Immature natural killer cell (primary cell): ENCODE results near the gene FGFR2. TPM values are rescaled to one million over a fixed set of nuclear protein-coding genes. Genes with fewer than 3 reads are reported as not detected.

Source experiments
- DNase-seq, 3 donors: peaks; one replicate each; pipeline ENCODE4 v3.0.0; 2022; ENCODE audit warnings: mixed read lengths in 1 of 3
- H3K27ac Mint-ChIP-seq, 6 donors: one replicate each; pipeline ENCODE4 v1.8.0; 2020; ENCODE audit warnings: mixed read lengths in 6 of 6, mild to moderate bottlenecking in 5 of 6, inconsistent platforms in 4 of 6, moderate library complexity in 3 of 6
- H3K27me3 Mint-ChIP-seq, 3 donors: one replicate each; pipeline ENCODE4 v1.8.0; 2020 to 2021; ENCODE audit warnings: low read depth in 3 of 3, mild to moderate bottlenecking in 3 of 3, mixed read lengths in 3 of 3, moderate library complexity in 3 of 3, inconsistent platforms in 1 of 3
- H3K36me3 Mint-ChIP-seq, 3 donors: one replicate each; pipeline ENCODE4 v1.8.0; 2020; ENCODE audit warnings: mixed read lengths in 3 of 3, inconsistent platforms in 2 of 3, mild to moderate bottlenecking in 2 of 3
- H3K4me1 Mint-ChIP-seq, 2 donors: one replicate each; pipeline ENCODE4 v1.8.0; 2020; ENCODE audit warnings: inconsistent platforms in 2 of 2, mild to moderate bottlenecking in 2 of 2, mixed read lengths in 2 of 2, moderate library complexity in 1 of 2
- H3K4me3 Mint-ChIP-seq, 5 donors: one replicate each; pipeline ENCODE4 v1.8.0; 2020; ENCODE audit warnings: mild to moderate bottlenecking in 5 of 5, mixed read lengths in 5 of 5, inconsistent platforms in 3 of 5, moderate library complexity in 3 of 5
- H3K9me3 Mint-ChIP-seq, 6 donors: one replicate each; pipeline ENCODE4 v1.8.0; 2020; ENCODE audit warnings: mild to moderate bottlenecking in 6 of 6, mixed read lengths in 6 of 6, inconsistent platforms in 4 of 6, moderate library complexity in 3 of 6
- polyA plus RNA-seq, 3 donors: library from polyadenylated mRNA; unstranded; fragments of 300-500 nt; fragmentation: Illumina TruSeq; gene quantifications; one replicate each; pipeline ENCODE4 v1.2.3, GENCODE V29; 2021

FGFR2 gene
- polyA plus RNA-seq, 3 donors from 2014 or later: not detected

DNA sequence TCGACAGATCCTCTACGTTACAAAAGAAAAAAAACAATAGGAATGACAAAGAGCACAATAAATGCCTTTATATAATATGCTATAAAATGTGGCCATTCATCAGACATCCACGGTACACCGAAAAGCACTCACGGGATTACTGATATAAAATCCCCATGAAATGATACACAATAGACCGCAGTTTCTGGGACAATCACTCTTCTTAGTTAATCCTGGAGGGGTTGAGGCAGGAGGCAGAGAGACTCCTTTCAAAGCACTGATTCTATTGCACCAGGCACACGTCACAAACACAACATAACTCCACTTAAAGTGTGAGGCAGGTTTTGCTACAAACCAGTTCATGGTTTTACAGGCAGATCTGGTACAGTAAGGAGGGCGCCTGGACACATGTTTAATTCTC is 113.8 kb downstream of the FGFR2 start:
- Mint-ChIP-seq H3K27me3 (peaks cover 0 to 4% (median 4%) of the 10 kb centered on the region in 3 donors), H3K4me1 (no peaks in the 10 kb centered on the region), H3K4me3 (no peak overlapping the region), H3K36me3 (no peaks in the 10 kb centered on the region), H3K9me3 (no peaks in the 10 kb centered on the region), H3K27ac (no peak overlapping the region)
- DNase-seq: no peak

DNA sequence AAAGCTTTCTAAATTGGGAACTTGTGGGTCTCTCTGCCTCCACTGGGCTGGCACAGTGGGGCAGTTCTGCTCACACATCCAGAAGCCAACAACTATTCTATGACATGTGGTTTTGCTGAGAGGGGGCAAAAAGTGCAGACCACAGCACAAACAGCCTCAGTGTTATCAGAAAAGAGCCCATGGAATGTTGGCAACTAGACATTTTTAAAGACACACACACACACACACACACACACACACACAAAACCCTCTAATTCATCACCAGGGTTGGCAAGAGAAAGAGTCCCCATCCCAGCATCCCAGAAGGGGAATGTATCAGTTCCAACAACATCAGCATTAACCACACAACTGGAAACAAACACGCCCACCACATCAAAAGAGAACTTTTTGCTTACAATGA is 117.1 kb downstream of the FGFR2 start:
- no peak overlapping the region for H3K27ac Mint-ChIP-seq
- H3K4me1 Mint-ChIP-seq: no peaks in the 10 kb centered on the region
- no peaks in the 10 kb centered on the region for H3K36me3 Mint-ChIP-seq
- H3K4me3 Mint-ChIP-seq: no peak overlapping the region
- no peaks in the 10 kb centered on the region for H3K9me3 Mint-ChIP-seq
- H3K27me3 Mint-ChIP-seq: peaks cover 0 to 6% (median 2%) of the 10 kb centered on the region in 3 donors
- no peak for DNase-seq

DNA sequence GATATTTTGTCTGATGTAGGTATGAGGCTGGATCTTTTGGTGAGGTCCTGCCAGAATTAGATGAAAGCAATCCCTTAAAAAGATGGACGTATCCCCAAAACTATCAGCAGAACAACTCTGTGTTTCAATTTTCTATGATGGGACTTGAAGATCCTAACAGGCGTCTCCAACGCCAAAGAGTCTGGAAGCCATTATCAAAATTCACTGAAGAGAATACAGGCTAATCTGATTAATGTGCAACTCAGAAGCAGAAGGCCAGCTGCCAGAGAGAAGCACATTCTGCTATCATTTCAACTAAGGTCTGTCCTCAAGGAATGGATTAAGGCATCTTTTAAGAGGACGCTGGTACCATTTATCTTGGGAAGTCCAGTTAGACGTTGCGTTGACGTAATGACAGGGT is 119.7 kb downstream of the FGFR2 start:
- Mint-ChIP-seq H3K4me3 (no peak overlapping the region), H3K36me3 (no peaks in the 10 kb centered on the region), H3K4me1 (no peaks in the 10 kb centered on the region), H3K27me3 (peaks cover 0 to 4% (median 2%) of the 10 kb centered on the region in 3 donors), H3K27ac (no peak overlapping the region), H3K9me3 (no peaks in the 10 kb centered on the region)
- no peak for DNase-seq

DNA sequence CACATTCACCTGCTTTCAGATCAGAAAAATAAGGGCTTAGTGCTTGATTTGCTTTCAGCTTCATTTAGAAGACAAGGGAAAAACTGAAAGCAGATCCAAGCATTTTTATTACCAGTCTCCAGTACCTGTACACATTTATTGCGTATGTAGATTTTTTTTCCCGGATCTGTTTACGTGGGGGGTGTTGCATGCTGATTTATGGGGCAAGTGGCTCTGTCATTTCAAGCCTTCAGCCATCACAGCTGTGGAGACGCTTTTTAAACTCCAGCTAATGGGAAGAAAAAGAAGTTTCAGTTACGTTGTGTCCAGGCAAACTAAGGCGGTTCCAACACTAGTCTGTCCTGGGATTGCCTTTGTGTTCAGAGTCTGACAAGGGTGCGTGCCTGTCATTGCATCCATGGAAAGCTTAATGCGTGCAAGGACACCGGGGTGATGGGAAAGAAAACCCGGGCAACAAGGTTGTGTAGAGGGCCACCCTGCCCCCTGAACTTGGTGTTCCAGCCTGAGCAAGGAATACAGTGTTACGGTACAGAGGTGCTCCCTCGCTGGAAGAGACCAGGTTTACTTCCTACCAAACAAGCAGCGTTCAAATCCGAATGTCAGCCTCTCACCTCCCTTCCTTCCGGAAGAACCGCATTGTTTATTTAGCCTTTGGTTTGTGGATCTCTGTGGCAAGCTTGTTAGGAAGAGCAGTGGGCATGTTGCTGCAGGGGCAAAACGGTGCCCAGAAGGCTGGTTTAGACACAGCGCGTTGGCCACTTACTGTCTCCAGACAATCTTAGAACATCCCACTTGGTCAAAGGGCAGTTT is 128.2 kb downstream of the FGFR2 start:
- no peaks in the 10 kb centered on the region for H3K36me3 Mint-ChIP-seq
- peaks cover 2 to 5% (median 2%) of the 10 kb centered on the region in 3 donors for H3K27me3 Mint-ChIP-seq
- H3K4me1 Mint-ChIP-seq: no peaks in the 10 kb centered on the region
- H3K4me3 Mint-ChIP-seq: no peak overlapping the region
- no peak for DNase-seq
- peaks cover 0 to 2% (median 0%) of the 10 kb centered on the region in 6 donors for H3K9me3 Mint-ChIP-seq
- no peak overlapping the region for H3K27ac Mint-ChIP-seq

DNA sequence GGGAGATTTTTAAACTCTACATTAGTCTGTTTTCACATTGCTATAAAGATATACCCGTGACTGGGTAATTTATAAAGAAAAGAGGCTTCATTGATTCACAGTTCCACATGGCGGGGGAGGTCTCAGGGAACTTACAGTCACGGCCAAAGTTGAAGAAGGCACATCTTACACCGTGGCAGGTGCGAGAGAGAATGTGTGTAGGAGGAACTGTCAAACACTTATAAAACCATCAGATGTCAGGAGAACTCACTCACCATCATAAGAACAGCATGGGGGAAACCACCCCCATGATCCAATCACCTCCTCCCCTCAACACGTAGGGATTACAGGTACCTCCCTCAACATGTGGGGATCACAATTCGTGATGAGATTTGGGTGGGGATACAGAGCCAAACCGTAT is 129.5 kb downstream of the FGFR2 start:
- no peak for DNase-seq
- peaks cover 0 to 2% (median 0%) of the 10 kb centered on the region in 6 donors for H3K9me3 Mint-ChIP-seq
- peaks cover 2 to 5% (median 2%) of the 10 kb centered on the region in 3 donors for H3K27me3 Mint-ChIP-seq
- H3K4me1 Mint-ChIP-seq: no peaks in the 10 kb centered on the region
- H3K4me3 Mint-ChIP-seq: no peak overlapping the region
- H3K36me3 Mint-ChIP-seq: no peaks in the 10 kb centered on the region
- no peak overlapping the region for H3K27ac Mint-ChIP-seq

DNA sequence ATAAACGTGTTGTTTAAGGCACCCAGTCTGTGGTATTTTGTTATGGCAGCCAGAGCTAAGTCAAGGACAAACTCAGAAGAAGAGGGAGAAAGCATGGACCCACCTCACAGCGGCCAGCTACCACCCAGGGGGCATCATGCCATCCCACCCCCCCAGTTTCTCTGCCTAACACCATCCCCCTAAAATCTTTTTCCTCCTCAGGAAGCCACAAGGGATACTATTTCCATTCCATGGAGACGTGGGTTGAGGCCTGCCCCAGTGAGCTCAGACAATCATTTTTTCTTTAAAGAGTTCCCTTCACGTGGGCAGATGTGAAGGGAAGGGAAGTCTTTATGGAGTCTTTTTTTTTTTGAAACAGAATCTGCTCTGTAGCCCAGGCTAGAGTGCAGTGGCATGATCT is 131.8 kb downstream of the FGFR2 start:
- H3K27ac Mint-ChIP-seq: no peak overlapping the region
- peaks cover 2 to 6% (median 3%) of the 10 kb centered on the region in 3 donors for H3K27me3 Mint-ChIP-seq
- no peak overlapping the region for H3K4me3 Mint-ChIP-seq
- no peaks in the 10 kb centered on the region for H3K4me1 Mint-ChIP-seq
- no peaks in the 10 kb centered on the region for H3K9me3 Mint-ChIP-seq
- no peaks in the 10 kb centered on the region for H3K36me3 Mint-ChIP-seq
- no peak for DNase-seq

DNA sequence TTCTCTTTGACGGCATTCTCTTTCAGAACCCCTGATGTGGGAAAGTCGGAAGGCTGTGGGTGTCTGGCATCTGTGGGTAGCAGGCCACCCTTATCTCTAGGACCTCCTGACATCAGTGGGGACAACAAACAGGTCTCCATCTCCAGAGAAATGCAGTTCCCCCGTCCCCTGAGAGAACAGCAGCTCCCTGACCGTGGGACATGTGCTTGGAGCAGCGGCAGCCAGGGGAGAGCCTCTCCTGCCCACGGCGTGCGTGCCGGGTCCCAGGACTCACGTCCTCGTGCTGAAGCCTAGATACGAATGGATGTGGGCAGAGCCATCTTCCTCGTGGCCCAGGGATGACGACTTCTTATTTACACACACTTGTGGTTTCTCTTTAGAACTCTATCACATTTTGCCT is 133.0 kb downstream of the FGFR2 start:
- H3K9me3 Mint-ChIP-seq: no peaks in the 10 kb centered on the region
- no peak overlapping the region for H3K27ac Mint-ChIP-seq
- no peak overlapping the region for H3K4me3 Mint-ChIP-seq
- no peaks in the 10 kb centered on the region for H3K4me1 Mint-ChIP-seq
- H3K36me3 Mint-ChIP-seq: no peaks in the 10 kb centered on the region
- no peak for DNase-seq
- peaks cover 4 to 6% (median 4%) of the 10 kb centered on the region in 3 donors for H3K27me3 Mint-ChIP-seq

DNA sequence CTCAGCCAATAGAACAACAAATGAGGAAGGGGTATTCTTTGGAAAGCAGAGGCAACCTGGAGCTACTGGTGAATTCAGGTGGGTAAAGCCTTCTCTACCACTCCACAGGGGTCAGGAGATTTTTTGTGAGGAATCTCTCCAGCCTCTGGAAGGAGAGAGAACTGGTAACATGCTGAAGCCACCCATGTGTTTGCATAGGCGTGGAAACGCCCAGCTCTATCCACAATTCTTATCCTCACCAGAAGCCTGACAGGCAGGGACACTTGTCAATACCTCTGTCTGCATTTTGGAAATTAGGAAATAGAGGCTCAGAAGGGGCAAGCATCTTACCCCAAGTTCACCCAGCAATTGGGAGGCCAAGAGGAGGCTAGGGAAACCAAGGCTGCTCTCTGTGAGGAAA is 133.7 kb downstream of the FGFR2 start:
- no peaks in the 10 kb centered on the region for H3K9me3 Mint-ChIP-seq
- H3K4me3 Mint-ChIP-seq: no peak overlapping the region
- H3K27me3 Mint-ChIP-seq: peaks cover 4 to 6% (median 6%) of the 10 kb centered on the region in 3 donors
- no peaks in the 10 kb centered on the region for H3K36me3 Mint-ChIP-seq
- H3K27ac Mint-ChIP-seq: no peak overlapping the region
- no peaks in the 10 kb centered on the region for H3K4me1 Mint-ChIP-seq
- DNase-seq: no peak

DNA sequence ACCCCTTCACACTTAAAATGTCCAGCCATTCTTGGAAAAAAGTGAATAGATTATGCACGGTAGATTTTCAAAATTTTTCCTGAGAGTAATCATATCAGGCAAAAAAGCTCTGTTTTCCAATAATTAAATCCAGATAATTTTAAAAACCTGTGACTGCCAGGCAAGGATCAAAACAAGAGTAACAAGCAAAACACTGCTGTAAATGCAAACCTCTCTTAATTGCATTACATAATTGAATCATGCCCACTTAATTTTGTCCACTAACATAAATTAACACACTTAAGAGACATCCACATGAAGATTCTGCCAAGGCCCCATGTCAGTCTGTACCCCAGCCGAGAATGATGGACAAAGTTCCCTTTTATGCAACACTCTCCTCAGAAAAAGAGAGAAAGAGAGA is 135.3 kb downstream of the FGFR2 start:
- H3K4me1 Mint-ChIP-seq: no peaks in the 10 kb centered on the region
- DNase-seq: no peak
- H3K4me3 Mint-ChIP-seq: no peak overlapping the region

DNA sequence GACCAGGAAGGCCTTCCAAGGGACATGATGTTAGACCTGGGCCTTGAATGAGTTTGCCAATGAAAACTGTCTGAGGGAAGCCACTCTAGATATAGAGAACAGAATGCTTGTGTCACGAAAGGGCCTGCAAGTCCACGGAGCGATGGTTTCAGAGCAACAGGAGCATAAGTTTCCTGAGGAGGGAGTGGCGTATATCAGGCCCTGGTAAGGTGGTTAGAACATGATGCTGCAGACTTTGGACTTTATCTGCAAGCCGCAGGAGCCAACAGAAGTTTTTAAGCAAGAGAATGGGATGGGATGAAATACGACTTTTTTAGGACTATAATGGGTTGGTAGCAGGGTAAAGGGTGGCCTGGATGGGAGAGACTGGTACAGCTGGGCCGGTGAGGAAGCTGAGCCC is 136.0 kb downstream of the FGFR2 start:
- Mint-ChIP-seq H3K27ac (no peak overlapping the region), H3K9me3 (no peaks in the 10 kb centered on the region), H3K4me3 (no peak overlapping the region), H3K27me3 (peaks cover 2 to 6% (median 3%) of the 10 kb centered on the region in 3 donors), H3K4me1 (no peaks in the 10 kb centered on the region), H3K36me3 (no peaks in the 10 kb centered on the region)
- DNase-seq: no peak

More for the DNA sequence above, 135.3 kb downstream of the FGFR2 start:
- Mint-ChIP-seq H3K9me3 (no peaks in the 10 kb centered on the region), H3K36me3 (no peaks in the 10 kb centered on the region), H3K27ac (no peak overlapping the region), H3K27me3 (peaks cover 2 to 6% (median 6%) of the 10 kb centered on the region in 3 donors)

DNA sequence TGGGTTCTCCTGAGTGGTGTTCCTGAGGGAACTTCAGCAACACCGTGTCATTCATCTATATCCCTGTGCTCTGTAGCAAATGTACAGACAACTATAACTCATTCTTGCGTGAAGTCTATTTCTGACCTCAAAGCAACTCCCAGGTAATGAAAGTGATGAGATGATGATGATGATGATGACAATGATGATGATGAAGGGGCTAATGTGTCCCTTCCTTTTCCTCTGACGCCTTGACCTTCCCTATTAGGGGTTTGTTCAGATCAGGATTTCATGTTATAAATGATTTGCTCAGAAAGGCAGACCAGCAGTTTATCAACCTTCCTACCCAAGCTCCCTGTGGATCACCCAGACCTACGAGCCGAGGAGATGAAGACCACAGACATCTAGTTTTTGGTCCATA is 136.9 kb downstream of the FGFR2 start:
- H3K9me3 Mint-ChIP-seq: no peaks in the 10 kb centered on the region

DNA sequence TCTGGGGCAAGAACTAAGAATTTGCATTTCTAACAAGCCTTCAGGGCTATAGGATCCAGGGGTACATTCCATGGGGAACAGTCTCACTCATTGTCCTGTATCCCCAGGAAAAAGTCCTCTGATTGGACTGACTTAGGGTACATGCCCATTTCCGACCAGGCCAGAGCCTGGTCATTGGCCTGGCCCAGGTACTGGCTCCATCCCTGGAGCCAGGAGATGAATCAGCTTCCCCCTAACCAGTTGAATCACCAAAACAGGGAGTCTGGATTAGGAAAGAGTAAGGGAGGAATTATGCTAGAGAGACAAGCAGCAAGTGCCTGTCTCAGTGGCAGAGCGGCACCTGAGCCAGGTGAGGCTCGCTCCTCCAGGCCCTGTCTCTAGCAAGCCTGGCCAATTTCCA is 137.5 kb downstream of the FGFR2 start:
- Mint-ChIP-seq H3K4me3 (no peak overlapping the region), H3K9me3 (no peaks in the 10 kb centered on the region), H3K4me1 (no peaks in the 10 kb centered on the region), H3K27ac (no peak overlapping the region), H3K27me3 (peaks cover 2 to 6% (median 3%) of the 10 kb centered on the region in 3 donors), H3K36me3 (no peaks in the 10 kb centered on the region)
- no peak for DNase-seq

More for the DNA sequence above, 136.9 kb downstream of the FGFR2 start:
- H3K27ac Mint-ChIP-seq: no peak overlapping the region
- H3K27me3 Mint-ChIP-seq: peaks cover 2 to 6% (median 3%) of the 10 kb centered on the region in 3 donors
- H3K4me1 Mint-ChIP-seq: no peaks in the 10 kb centered on the region
- DNase-seq: no peak
- no peaks in the 10 kb centered on the region for H3K36me3 Mint-ChIP-seq
- no peak overlapping the region for H3K4me3 Mint-ChIP-seq

DNA sequence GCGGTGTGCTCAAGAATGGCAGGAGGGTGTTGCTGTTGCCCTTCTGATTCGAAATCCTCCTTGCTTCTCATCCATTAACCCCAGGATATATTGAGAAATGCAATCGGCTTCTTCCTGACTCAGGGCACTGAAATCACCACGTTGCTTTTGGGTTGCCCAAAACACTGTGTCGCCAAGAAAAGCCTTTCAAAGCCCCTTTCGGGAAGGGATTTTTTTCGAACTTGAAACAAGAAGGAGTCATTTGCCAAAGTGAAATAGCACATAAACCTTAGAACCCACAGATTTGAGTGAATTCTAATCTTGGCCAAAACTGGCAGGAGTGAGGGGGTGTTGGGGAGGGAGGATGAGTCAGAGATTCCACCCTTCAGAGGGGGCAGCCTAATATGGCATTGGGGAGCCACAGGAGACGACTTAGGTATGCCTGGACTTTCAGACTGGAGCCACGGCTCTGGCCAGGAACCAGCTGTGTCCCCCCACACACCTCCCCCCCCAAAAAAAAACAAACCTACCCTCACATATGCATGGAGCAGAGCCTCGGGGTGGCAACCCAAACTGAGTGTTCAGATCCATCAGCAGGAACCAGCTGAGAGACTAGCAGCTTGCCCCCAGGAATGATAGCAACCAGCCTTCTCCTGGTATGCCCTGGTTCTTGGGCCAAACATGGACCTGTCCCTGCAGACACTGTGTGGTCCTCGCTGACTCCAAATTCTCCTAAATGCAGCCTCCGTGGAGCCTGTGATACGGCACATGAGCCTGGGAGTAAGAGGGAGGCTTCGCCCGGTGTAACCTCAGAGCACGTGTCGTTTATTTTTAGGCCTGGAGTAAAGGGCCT is 138.4 kb downstream of the FGFR2 start:
- DNase-seq: no peak
- Mint-ChIP-seq H3K4me1 (no peaks in the 10 kb centered on the region), H3K27ac (no peak overlapping the region), H3K9me3 (no peaks in the 10 kb centered on the region), H3K4me3 (no peak overlapping the region), H3K36me3 (no peaks in the 10 kb centered on the region), H3K27me3 (peaks cover 2 to 6% (median 3%) of the 10 kb centered on the region in 3 donors)

DNA sequence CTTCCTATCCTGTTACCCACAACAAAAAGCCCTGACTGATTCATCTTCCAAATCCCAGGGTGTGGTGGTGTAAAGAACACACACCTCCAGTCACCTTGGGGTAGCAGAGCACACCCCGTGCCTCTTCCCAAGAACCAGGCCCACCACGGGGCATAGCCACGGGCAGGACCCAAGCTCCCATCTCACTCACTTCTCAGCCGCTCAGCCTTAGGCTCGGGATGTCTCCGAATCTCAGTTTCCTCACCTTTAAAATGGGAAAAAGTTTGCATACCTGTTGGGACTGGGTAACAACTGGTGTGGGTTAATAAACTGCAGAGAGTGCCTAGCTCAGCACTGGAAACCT is 139.0 kb downstream of the FGFR2 start:
- no peaks in the 10 kb centered on the region for H3K36me3 Mint-ChIP-seq
- H3K27ac Mint-ChIP-seq: no peak overlapping the region
- H3K27me3 Mint-ChIP-seq: peaks cover 2 to 6% (median 3%) of the 10 kb centered on the region in 3 donors
- no peaks in the 10 kb centered on the region for H3K4me1 Mint-ChIP-seq
- H3K9me3 Mint-ChIP-seq: no peaks in the 10 kb centered on the region
- H3K4me3 Mint-ChIP-seq: no peak overlapping the region
- DNase-seq: no peak
